ENCODE measurements around the gene HTRA1. TPM values are rescaled to one million over a fixed set of nuclear protein-coding genes. Genes with fewer than 3 reads are reported as not detected.

The HTRA1 gene
- total and polyA plus RNA-seq, 2 of the 4 experiments (the other 2 are of a cell fraction): 28.5 to 108 TPM

DNA sequence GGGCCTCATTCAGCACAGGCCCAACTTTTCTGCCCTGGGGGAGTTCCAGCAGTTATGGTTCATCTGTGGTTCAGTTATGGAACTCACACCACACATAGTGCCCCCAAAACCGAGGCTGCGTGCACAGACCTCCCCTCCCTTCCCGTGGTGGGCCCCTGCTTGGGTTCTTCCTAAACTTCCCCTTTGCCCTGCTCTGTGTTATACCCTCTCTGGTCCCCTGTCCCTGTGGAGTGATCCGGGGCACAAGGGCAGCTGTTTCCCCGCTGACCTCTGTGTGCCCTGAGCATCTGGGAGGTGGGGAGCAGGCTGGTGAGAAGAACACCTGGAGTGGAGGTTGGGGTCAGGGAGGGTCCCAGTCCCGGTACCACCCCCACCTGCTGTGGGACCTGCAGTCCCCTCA, 39.4 kb downstream of the HTRA1 start:
- Histone ChIP-seq H4K8ac (ENCODE audit: low read depth in 2 of 2, low read length in 2 of 2) (no peak overlapping the region), H2AK5ac (ENCODE audit: low read depth, low read length) (no peak overlapping the region), H4K20me1 (ENCODE audit: insufficient read depth, low read length) (peaks cover 8% of the 10 kb centered on the region), H4K5ac (ENCODE audit: low read depth, low read length) (no peak overlapping the region), H3K4me1 (ENCODE audit: control insufficient read depth, insufficient read depth, low read length) (peaks cover 15% of the 10 kb centered on the region), H3K36me3 (ENCODE audit: control insufficient read depth, insufficient read depth, low read length) (peaks cover 3% of the 10 kb centered on the region; the same call in 1 of the 2 replicates), H2BK5ac (ENCODE audit: low read depth, low read length, poor library complexity, severe bottlenecking) (no peak overlapping the region), H3K9me1 (ENCODE audit: insufficient read depth, low read length) (peaks cover 10% of the 10 kb centered on the region), H2BK20ac (ENCODE audit: low read depth, low read length) (no peak overlapping the region), H4K91ac (ENCODE audit: insufficient read depth, low read depth, low read length) (no peak overlapping the region), H3K79me1 (ENCODE audit: low read depth in 1 of 2, low read length in 2 of 2) (no peaks in the 10 kb centered on the region; a peak in 1 of 4 replicates), H3K14ac (replicated peaks; ENCODE audit: low read depth, low read length) (no peak overlapping the region), H2AFZ (replicated peaks; ENCODE audit: low read length, poor library complexity) (no peak overlapping the region), H2BK15ac (ENCODE audit: low read depth, low read length) (no peak overlapping the region), H2AK9ac (replicated peaks; ENCODE audit: low read depth, low read length, poor library complexity) (no peak overlapping the region), H2BK120ac (ENCODE audit: low read depth, low read length) (no peak overlapping the region), H3K18ac (ENCODE audit: low read depth, low read length) (no peak overlapping the region), H3K27me3 (ENCODE audit: control insufficient read depth, insufficient read depth, low read length) (no peaks in the 10 kb centered on the region), H3K9me3 (ENCODE audit: control insufficient read depth, insufficient read depth, low read length) (no peaks in the 10 kb centered on the region), H3K9ac (ENCODE audit: low read depth, low read length) (no peak overlapping the region), H3K27ac (ENCODE audit: insufficient read depth, low read length) (no peak overlapping the region), H3K23ac (ENCODE audit: low read depth, low read length) (no peak overlapping the region), H3K4me3 (ENCODE audit: insufficient read depth, low read depth, low read length) (no peak overlapping the region), H3K4ac (ENCODE audit: low read depth, low read length) (no peak overlapping the region), H3K4me2 (ENCODE audit: low read depth, low read length) (no peak overlapping the region), H3K56ac (ENCODE audit: extremely low read depth, insufficient read depth, low read length) (no peak overlapping the region)
- no peak for ATAC-seq (ENCODE audit: low read depth)
- BruUV-seq (replicated peaks): no TSS peak
- dilution Hi-C loops (cut with HindIII; ENCODE audit: low sequenced_read_pairs, unreplicated experiment): no loop called here
- WGBS, 2 experiments (ENCODE audit: extremely low coverage in 2 of 2, insufficient read length in 1 of 2): 71% methylated on average over 1 of the region's 6 CpGs; no CpG with 5 or more reads in 1 of the 2 experiments
- intact Hi-C loops (cut with micrococcal nuclease): no loop called here
- TF ChIP-seq RAD21 (IDR thresholded peaks at IDR 0.05; ENCODE audit: low read length) (no peak), MAFK (IDR thresholded peaks at IDR 0.05; ENCODE audit: low read depth, low read length) (no peak), RFX5 (IDR thresholded peaks at IDR 0.05; ENCODE audit: low read depth, low read length) (no peak), CEBPB (IDR thresholded peaks at IDR 0.05; ENCODE audit: low read depth, low read length) (no peak), CHD1 (IDR thresholded peaks at IDR 0.05; ENCODE audit: low read depth, low read length) (no peak), BHLHE40 (IDR thresholded peaks at IDR 0.05; ENCODE audit: low read depth, low read length) (no peak), RCOR1 (IDR thresholded peaks at IDR 0.05; ENCODE audit: insufficient replicate concordance, low read length) (no peak), FOS (IDR thresholded peaks at IDR 0.05; ENCODE audit: low read depth, low read length) (no peak), SMC3 (IDR thresholded peaks at IDR 0.05; ENCODE audit: low read depth, low read length) (no peak), NFE2L2 (IDR thresholded peaks at IDR 0.05; ENCODE audit: low read depth, low read length) (no peak), POLR2A (IDR thresholded peaks at IDR 0.05; ENCODE audit: low read depth, low read length) (no peak), MAZ (IDR thresholded peaks at IDR 0.05; ENCODE audit: borderline replicate concordance, low read depth, low read length) (no peak), MXI1 (IDR thresholded peaks at IDR 0.05; ENCODE audit: borderline replicate concordance, low read depth, low read length) (no peak)
- TF ChIP-seq, protein P1, sequence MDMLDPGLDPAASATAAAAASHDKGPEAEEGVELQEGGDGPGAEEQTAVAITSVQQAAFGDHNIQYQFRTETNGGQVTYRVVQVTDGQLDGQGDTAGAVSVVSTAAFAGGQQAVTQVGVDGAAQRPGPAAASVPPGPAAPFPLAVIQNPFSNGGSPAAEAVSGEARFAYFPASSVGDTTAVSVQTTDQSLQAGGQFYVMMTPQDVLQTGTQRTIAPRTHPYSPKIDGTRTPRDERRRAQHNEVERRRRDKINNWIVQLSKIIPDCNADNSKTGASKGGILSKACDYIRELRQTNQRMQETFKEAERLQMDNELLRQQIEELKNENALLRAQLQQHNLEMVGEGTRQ (IDR thresholded peaks at IDR 0.05; ENCODE audit: low read depth, low read length): no peak
- TF ChIP-seq, protein P2, sequence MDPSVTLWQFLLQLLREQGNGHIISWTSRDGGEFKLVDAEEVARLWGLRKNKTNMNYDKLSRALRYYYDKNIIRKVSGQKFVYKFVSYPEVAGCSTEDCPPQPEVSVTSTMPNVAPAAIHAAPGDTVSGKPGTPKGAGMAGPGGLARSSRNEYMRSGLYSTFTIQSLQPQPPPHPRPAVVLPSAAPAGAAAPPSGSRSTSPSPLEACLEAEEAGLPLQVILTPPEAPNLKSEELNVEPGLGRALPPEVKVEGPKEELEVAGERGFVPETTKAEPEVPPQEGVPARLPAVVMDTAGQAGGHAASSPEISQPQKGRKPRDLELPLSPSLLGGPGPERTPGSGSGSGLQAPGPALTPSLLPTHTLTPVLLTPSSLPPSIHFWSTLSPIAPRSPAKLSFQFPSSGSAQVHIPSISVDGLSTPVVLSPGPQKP (IDR thresholded peaks at IDR 0.05; ENCODE audit: borderline replicate concordance, low read depth, low read length): no peak
- TF ChIP-seq, protein P3, sequence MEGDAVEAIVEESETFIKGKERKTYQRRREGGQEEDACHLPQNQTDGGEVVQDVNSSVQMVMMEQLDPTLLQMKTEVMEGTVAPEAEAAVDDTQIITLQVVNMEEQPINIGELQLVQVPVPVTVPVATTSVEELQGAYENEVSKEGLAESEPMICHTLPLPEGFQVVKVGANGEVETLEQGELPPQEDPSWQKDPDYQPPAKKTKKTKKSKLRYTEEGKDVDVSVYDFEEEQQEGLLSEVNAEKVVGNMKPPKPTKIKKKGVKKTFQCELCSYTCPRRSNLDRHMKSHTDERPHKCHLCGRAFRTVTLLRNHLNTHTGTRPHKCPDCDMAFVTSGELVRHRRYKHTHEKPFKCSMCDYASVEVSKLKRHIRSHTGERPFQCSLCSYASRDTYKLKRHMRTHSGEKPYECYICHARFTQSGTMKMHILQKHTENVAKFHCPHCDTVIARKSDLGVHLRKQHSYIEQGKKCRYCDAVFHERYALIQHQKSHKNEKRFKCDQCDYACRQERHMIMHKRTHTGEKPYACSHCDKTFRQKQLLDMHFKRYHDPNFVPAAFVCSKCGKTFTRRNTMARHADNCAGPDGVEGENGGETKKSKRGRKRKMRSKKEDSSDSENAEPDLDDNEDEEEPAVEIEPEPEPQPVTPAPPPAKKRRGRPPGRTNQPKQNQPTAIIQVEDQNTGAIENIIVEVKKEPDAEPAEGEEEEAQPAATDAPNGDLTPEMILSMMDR (conservative IDR thresholded peaks at IDR 0.05; ENCODE audit: low read depth, low read length): no peak
- ChIA-PET CTCF (no interaction called here), POLR2A (ENCODE audit: unreplicated experiment) (no interaction called here)
- no peak for DNase-seq
- in situ Hi-C loops (cut with MboI; ENCODE audit: low sequenced_read_pairs): no loop called here

Measured in IMR-90 (cell line).